HEK293 (cell line): ENCODE results near the gene ZNF260.
A peak's percentile ranks its signal among the peaks of the same experiment; 100 is the strongest.

ENCODE experiments used
- CTCF ChIA-PET: fragments of 350-600 bp; formaldehyde crosslinking; extraction: SDS; loops from one replicate; lab custom pipeline; 2021; ENCODE audit warnings: antibody characterized with exemption; lab: Yijun Ruan, JAX
- POLR2A ChIA-PET: fragments of 300-600 bp; formaldehyde crosslinking; extraction: SDS; loops from one replicate; lab custom pipeline; 2020; ENCODE audit warnings: antibody characterized with exemption, inconsistent platforms; lab: Yijun Ruan, JAX
- H3K27ac ChIP-seq: fragments of 200-500 bp; sonication (Bioruptor generic); 2 replicates; pipeline ENCODE4 v1.5.1; 2014; ENCODE audit warnings: low read depth, low read length, control low read depth, inconsistent platforms; ENCODE audit errors: extremely low read depth
- H3K36me3 ChIP-seq, 2 experiments: fragments of 200-500 bp in 1 of 2; sonication (Bioruptor generic) in 1 of 2; 1 replicate in 1 of 2; 2 replicates in 1 of 2; pipeline ENCODE4 v1.5.1; 2014 to 2017; ENCODE audit warnings: inconsistent platforms in 2 of 2, low read length in 2 of 2; ENCODE audit not compliant: control insufficient read depth in 2 of 2, insufficient read depth in 1 of 2
- H3K4me1 ChIP-seq: fragments of 200-500 bp; sonication (Bioruptor generic); 2 replicates; pipeline ENCODE4 v1.5.1; 2014; ENCODE audit warnings: mild to moderate bottlenecking, low read length, inconsistent platforms; ENCODE audit not compliant: control insufficient read depth, insufficient read depth
- H3K4me3 ChIP-seq: 2 replicates; pipeline ENCODE4 v1.5.1; 2011; ENCODE audit warnings: low read depth, mild to moderate bottlenecking, control low read depth, low read length, moderate library complexity
- H3K9me3 ChIP-seq: fragments of 200-500 bp; sonication (Bioruptor generic); 2 replicates; pipeline ENCODE4 v1.5.1; 2014; ENCODE audit warnings: low read depth, low read length, inconsistent platforms; ENCODE audit not compliant: control insufficient read depth, insufficient read depth
- BCL11B ChIP-seq: fragments of 450-650 bp; formaldehyde crosslinking; IDR thresholded peaks from 2 replicates; pipeline ENCODE4 v1.5.1; 2016; ENCODE audit warnings: low read depth, missing biosample characterization, missing genetic modification characterization
- GLI4 ChIP-seq: fragments of 450-650 bp; formaldehyde crosslinking; IDR thresholded peaks from 2 replicates; pipeline ENCODE4 v1.5.1; 2016; ENCODE audit warnings: missing biosample characterization, missing genetic modification characterization
- HOXD13 ChIP-seq: sonication (generic); formaldehyde crosslinking; IDR thresholded peaks from 2 replicates; pipeline ENCODE4 v1.8.0; 2022; ENCODE audit warnings: missing genetic modification reagents, borderline replicate concordance
- SCRT1 ChIP-seq: fragments of 450-650 bp; formaldehyde crosslinking; IDR thresholded peaks from 2 replicates; pipeline ENCODE4 v1.5.1; 2016; ENCODE audit warnings: missing biosample characterization, missing genetic modification characterization, borderline replicate concordance
- ZBTB17 ChIP-seq: fragments of 450-650 bp; formaldehyde crosslinking; IDR thresholded peaks from 2 replicates; pipeline ENCODE4 v1.5.1; 2016; ENCODE audit warnings: missing biosample characterization, missing genetic modification characterization
- ZBTB20 ChIP-seq: fragments of 450-650 bp; formaldehyde crosslinking; IDR thresholded peaks from 2 replicates; pipeline ENCODE4 v1.5.1; 2016; ENCODE audit warnings: missing biosample characterization, missing genetic modification characterization
- ZBTB48 ChIP-seq: fragments of 450-650 bp; formaldehyde crosslinking; IDR thresholded peaks from 2 replicates; pipeline ENCODE4 v1.5.1; 2016; ENCODE audit warnings: missing biosample characterization, missing genetic modification characterization
- ZFP37 ChIP-seq: fragments of 450-650 bp; formaldehyde crosslinking; IDR thresholded peaks from 2 replicates; pipeline ENCODE4 v1.5.1; 2016; ENCODE audit warnings: missing biosample characterization, missing genetic modification characterization
- ZNF214 ChIP-seq: fragments of 450-650 bp; formaldehyde crosslinking; IDR thresholded peaks from 2 replicates; pipeline ENCODE4 v1.5.1; 2017; ENCODE audit warnings: missing biosample characterization, mild to moderate bottlenecking, missing genetic modification characterization, borderline replicate concordance
- ZNF239 ChIP-seq: fragments of 450-650 bp; formaldehyde crosslinking; IDR thresholded peaks from 2 replicates; pipeline ENCODE4 v1.5.1; 2016; ENCODE audit warnings: missing biosample characterization, missing genetic modification characterization
- ZNF280D ChIP-seq: fragments of 450-650 bp; formaldehyde crosslinking; IDR thresholded peaks from 2 replicates; pipeline ENCODE4 v1.5.1; 2016; ENCODE audit warnings: missing biosample characterization, missing genetic modification characterization
- ZNF394 ChIP-seq: fragments of 450-650 bp; formaldehyde crosslinking; IDR thresholded peaks from 2 replicates; pipeline ENCODE4 v1.5.1; 2016; ENCODE audit warnings: missing biosample characterization, missing genetic modification characterization, mild to moderate bottlenecking, moderate library complexity, borderline replicate concordance
- ZNF549 ChIP-seq: fragments of 450-650 bp; IDR thresholded peaks from 2 replicates; pipeline ENCODE4 v1.5.1; 2018; ENCODE audit warnings: missing biosample characterization, missing genetic modification characterization, mild to moderate bottlenecking, inconsistent platforms, moderate library complexity
- ZNF580 ChIP-seq: fragments of 450-650 bp; formaldehyde crosslinking; IDR thresholded peaks from 2 replicates; pipeline ENCODE4 v1.5.1; 2016; ENCODE audit warnings: missing biosample characterization, missing genetic modification characterization
- ZNF596 ChIP-seq: fragments of 450-650 bp; IDR thresholded peaks from 2 replicates; pipeline ENCODE4 v1.5.0; 2018; ENCODE audit warnings: missing biosample characterization, mild to moderate bottlenecking, missing genetic modification characterization, moderate library complexity
- ZNF639 ChIP-seq: fragments of 450-650 bp; formaldehyde crosslinking; IDR thresholded peaks from 2 replicates; pipeline ENCODE4 v1.5.1; 2016; ENCODE audit warnings: missing biosample characterization, missing genetic modification characterization
- ZNF658 ChIP-seq: fragments of 450-650 bp; formaldehyde crosslinking; IDR thresholded peaks from 2 replicates; pipeline ENCODE4; 2016; ENCODE audit warnings: missing biosample characterization, missing genetic modification characterization
- ZNF791 ChIP-seq: fragments of 450-650 bp; formaldehyde crosslinking; IDR thresholded peaks from 2 replicates; pipeline ENCODE4 v1.5.1; 2016; ENCODE audit warnings: missing biosample characterization, missing genetic modification characterization
- ZNF792 ChIP-seq: fragments of 450-650 bp; formaldehyde crosslinking; IDR thresholded peaks from 2 replicates; pipeline ENCODE4 v1.5.1; 2016; ENCODE audit warnings: missing biosample characterization, missing genetic modification characterization
- ZSCAN16 ChIP-seq: fragments of 450-650 bp; formaldehyde crosslinking; IDR thresholded peaks from 2 replicates; pipeline ENCODE4 v1.5.1; 2016; ENCODE audit warnings: missing biosample characterization, missing genetic modification characterization
- TF ChIP-seq, protein P1 (sequence below): fragments of 450-650 bp; formaldehyde crosslinking; IDR thresholded peaks from 2 replicates; pipeline ENCODE4 v1.5.1; 2017; ENCODE audit warnings: missing biosample characterization, missing genetic modification characterization
- TF ChIP-seq, protein P2 (sequence below): fragments of 450-650 bp; formaldehyde crosslinking; IDR thresholded peaks from 2 replicates; pipeline ENCODE4 v1.5.1; 2016; ENCODE audit warnings: missing biosample characterization, missing genetic modification characterization
- TF ChIP-seq, protein P3 (sequence below): fragments of 450-650 bp; formaldehyde crosslinking; IDR thresholded peaks from 2 replicates; pipeline ENCODE4 v1.5.1; 2016; ENCODE audit warnings: missing biosample characterization, missing genetic modification characterization

Gene ZNF260

DNA sequence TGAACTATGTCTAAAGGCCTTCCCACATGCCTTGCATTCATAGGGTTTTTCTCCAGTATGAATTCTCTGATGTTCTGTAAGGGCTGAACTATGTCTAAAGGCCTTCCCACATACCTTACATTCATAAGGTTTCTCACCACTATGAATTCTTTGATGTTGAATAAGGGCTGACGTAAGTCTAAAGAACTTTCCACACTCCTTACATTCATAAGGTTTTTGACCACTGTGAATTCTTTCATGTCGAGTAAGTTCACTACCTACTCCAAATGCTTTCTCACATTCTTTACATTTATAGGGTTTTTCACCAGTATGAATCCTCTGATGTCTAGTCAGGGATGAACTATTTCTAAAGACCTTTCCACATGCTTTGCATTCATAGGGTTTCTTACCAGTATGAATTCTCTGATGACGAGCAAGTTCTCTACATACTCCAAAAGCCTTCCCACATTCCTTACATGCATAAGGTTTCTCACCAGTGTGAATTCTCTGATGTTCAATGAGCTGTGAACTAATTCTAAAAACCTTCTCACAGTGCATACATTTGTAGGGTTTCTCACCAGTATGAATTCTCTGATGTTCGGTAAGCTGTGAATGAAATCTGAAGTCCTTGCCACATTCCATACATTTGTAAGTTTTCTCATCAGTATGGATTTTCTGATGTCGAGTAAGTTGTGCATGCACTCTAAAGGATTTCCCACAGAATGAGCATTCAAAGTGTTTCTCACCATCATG lies 19.1 kb upstream of the ZNF260 start (continued):
- peak; percentile 98 for TF ChIP-seq ZNF280D (tag by site-specific recombination)
- TF ChIP-seq ZNF549 (tag by site-specific recombination): peak; percentile 69
- TF ChIP-seq, all 188 proteins: peak for 30

- CTCF ChIA-PET: interaction anchor here (0.5 to 1.1 kb wide), 2 partner anchors 183 to 401 kb away, joined by 3 to 4 read pairs; no protein-coding TSS in a partner anchor
- peaks cover 8% of the 10 kb centered on the region; the same call in 1 of the 2 replicates for H3K4me1 ChIP-seq
- peaks cover 26% of the 10 kb centered on the region for H3K9me3 ChIP-seq
- H3K27ac ChIP-seq: peak overlapping the region; percentile 96; the same call in 1 of the 2 replicates
- peak overlapping the region; percentile 91 for H3K4me3 ChIP-seq
- H3K36me3 ChIP-seq: peaks cover 27 to 47% of the 10 kb centered on the region in 2 experiments
- POLR2A ChIA-PET: interaction anchor here (0.7 to 4.9 kb wide), 28 partner anchors 11 to 1104 kb away, joined by 3 to 65 read pairs (median 4); partner anchors contain the start of genes POLR2I, TBCB, ZFP14 and ZNF146
- TF ChIP-seq GLI4 (tag by site-specific recombination): no peak
- TF ChIP-seq ZNF580 (tag by site-specific recombination): peak; percentile 40; the same call in 1 of the 2 replicates
- TF ChIP-seq, protein P1, sequence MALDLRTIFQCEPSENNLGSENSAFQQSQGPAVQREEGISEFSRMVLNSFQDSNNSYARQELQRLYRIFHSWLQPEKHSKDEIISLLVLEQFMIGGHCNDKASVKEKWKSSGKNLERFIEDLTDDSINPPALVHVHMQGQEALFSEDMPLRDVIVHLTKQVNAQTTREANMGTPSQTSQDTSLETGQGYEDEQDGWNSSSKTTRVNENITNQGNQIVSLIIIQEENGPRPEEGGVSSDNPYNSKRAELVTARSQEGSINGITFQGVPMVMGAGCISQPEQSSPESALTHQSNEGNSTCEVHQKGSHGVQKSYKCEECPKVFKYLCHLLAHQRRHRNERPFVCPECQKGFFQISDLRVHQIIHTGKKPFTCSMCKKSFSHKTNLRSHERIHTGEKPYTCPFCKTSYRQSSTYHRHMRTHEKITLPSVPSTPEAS (tag by site-specific recombination): peak; percentile 54
- TF ChIP-seq ZFP37 (tag by site-specific recombination): peak; percentile 87; the same call in 1 of the 2 replicates
- peak; percentile 27; the same call in 1 of the 2 replicates for TF ChIP-seq ZNF639 (tag by site-specific recombination)
- TF ChIP-seq ZSCAN16: 0 out of 2 replicates have a peak, but pooled peaks have one; percentile 17
- peak; percentile 88; the same call in 1 of the 2 replicates for TF ChIP-seq ZBTB20 (tag by site-specific recombination)
- TF ChIP-seq ZNF239: peak; percentile 89
- TF ChIP-seq ZNF792 (tag by site-specific recombination): peak; percentile 93
- TF ChIP-seq, protein P2, sequence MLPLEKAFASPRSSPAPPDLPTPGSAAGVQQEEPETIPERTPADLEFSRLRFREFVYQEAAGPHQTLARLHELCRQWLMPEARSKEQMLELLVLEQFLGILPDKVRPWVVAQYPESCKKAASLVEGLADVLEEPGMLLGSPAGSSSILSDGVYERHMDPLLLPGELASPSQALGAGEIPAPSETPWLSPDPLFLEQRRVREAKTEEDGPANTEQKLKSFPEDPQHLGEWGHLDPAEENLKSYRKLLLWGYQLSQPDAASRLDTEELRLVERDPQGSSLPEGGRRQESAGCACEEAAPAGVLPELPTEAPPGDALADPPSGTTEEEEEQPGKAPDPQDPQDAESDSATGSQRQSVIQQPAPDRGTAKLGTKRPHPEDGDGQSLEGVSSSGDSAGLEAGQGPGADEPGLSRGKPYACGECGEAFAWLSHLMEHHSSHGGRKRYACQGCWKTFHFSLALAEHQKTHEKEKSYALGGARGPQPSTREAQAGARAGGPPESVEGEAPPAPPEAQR (tag by site-specific recombination): peak; percentile 45
- no peak for TF ChIP-seq ZNF214
- 0 out of 2 replicates have a peak, but pooled peaks have one; percentile 20 for TF ChIP-seq ZBTB48 (tag by site-specific recombination)
- TF ChIP-seq ZNF791 (tag by site-specific recombination): 0 out of 2 replicates have a peak, but pooled peaks have one; percentile 8
- TF ChIP-seq ZBTB17 (tag by site-specific recombination): no peak; the same call in none of the 2 replicates
- no peak for TF ChIP-seq ZNF596 (tag by site-specific recombination)
- no peak for TF ChIP-seq ZNF394
- TF ChIP-seq BCL11B: 0 out of 2 replicates have a peak, but pooled peaks have one; percentile 9
- TF ChIP-seq SCRT1: 0 out of 2 replicates have a peak, but pooled peaks have one; percentile 17
- TF ChIP-seq ZNF658 (tag by site-specific recombination): no peak
- TF ChIP-seq, protein P3, sequence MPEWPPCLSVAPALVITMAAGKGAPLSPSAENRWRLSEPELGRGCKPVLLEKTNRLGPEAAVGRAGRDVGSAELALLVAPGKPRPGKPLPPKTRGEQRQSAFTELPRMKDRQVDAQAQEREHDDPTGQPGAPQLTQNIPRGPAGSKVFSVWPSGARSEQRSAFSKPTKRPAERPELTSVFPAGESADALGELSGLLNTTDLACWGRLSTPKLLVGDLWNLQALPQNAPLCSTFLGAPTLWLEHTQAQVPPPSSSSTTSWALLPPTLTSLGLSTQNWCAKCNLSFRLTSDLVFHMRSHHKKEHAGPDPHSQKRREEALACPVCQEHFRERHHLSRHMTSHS: peak; percentile 85
- TF ChIP-seq HOXD13 (CRISPR knock-in tag): no peak
Observed at GRCh38 chr19:36528921-36529518, 949 bp upstream of the ZNF260 start.
